GM13976 (cell line): ENCODE data around the gene C5orf15.

Source experiments
- DNase-seq: peaks from one replicate; pipeline ENCODE4 v3.0.0; 2012; ENCODE audit warnings: low spot score
- in situ Hi-C: fragments of 300-500 bp; cut with MboI; formaldehyde crosslinking; loops from one replicate; pipeline ENCODE4 v1.12.0; 2022; ENCODE audit warnings: low sequenced_read_pairs, mixed read lengths, inconsistent platforms; ENCODE audit not compliant: unreplicated experiment
- TF ChIP-seq, protein P1 (sequence below): IDR thresholded peaks from 2 replicates; pipeline ENCODE4 v1.5.1; 2012; ENCODE audit warnings: borderline replicate concordance, mild to moderate bottlenecking; ENCODE audit not compliant: insufficient read depth; ENCODE audit errors: extremely low read depth, missing control alignments, control extremely low read depth

Gene C5orf15

DNA sequence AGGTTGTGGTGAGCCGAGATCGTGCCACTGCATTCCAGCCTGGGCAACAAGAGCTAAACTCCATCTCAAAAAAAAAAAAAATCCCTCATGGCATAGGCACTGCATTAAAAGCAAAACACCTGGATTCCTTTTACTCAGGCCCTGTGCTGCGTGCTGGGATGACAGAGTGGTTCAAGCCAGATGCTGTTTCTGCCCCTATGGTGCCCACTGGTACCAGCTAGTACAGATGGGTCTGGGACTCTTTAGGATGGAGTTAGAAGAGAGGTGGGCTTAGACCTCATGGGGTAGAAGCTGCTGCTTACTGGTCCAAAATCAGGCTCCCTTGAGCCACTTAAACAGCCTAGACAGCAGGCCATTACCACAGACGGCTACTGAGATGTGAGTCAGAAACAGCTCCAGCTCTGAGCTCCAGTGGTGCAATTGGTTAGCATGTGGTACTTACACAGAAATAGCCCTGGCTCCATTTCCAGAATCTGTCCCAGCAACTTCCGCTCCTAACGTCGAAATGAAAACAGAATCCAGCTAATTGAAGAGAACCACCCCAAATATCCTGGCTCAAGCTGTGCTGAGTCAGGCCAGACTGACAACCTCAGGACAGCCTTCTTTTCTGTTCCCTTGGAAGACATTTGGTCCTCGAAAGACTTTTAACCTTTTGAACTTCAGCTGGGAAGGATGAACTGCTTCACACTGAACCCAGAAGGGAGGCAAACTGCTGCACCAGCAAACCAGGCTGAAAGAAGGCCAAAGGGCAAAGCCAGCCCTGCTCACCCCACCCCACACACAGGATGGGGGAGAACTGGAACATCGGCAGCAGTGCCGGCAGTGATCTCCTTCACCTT lies 15.5 kb downstream of the C5orf15 start:
- in situ Hi-C loops, result no loop called here
- TF ChIP-seq, protein P1, sequence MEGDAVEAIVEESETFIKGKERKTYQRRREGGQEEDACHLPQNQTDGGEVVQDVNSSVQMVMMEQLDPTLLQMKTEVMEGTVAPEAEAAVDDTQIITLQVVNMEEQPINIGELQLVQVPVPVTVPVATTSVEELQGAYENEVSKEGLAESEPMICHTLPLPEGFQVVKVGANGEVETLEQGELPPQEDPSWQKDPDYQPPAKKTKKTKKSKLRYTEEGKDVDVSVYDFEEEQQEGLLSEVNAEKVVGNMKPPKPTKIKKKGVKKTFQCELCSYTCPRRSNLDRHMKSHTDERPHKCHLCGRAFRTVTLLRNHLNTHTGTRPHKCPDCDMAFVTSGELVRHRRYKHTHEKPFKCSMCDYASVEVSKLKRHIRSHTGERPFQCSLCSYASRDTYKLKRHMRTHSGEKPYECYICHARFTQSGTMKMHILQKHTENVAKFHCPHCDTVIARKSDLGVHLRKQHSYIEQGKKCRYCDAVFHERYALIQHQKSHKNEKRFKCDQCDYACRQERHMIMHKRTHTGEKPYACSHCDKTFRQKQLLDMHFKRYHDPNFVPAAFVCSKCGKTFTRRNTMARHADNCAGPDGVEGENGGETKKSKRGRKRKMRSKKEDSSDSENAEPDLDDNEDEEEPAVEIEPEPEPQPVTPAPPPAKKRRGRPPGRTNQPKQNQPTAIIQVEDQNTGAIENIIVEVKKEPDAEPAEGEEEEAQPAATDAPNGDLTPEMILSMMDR, result no peak
- DNase-seq, result no peak

- no peak for DNase-seq
- in situ Hi-C loops, result no loop called here
- TF ChIP-seq, protein P1, result no peak
Observed at GRCh38 chr5:133950821-133951612, 17.4 kb downstream of the C5orf15 start.

GRCh38 chr5:133948721-133949120 lies 19.7 kb downstream of the C5orf15 start:
- in situ Hi-C loops, result no loop called here
- DNase-seq, result no peak
- TF ChIP-seq, protein P1, result no peak

GRCh38 chr5:133947431-133947841 lies 21.0 kb downstream of the C5orf15 start:
- in situ Hi-C loops, result no loop called here

GRCh38 chr5:133945568-133945967 lies 22.9 kb downstream of the C5orf15 start:
- TF ChIP-seq, protein P1, result no peak
- no peak for DNase-seq
- in situ Hi-C loops, result no loop called here

More at GRCh38 chr5:133947431-133947841, 21.0 kb downstream of the C5orf15 start:
- DNase-seq, result no peak
- TF ChIP-seq, protein P1, result no peak

- in situ Hi-C loops, result no loop called here
- TF ChIP-seq, protein P1, result peak; percentile 67
- DNase-seq, result peak; percentile 62
Observed at GRCh38 chr5:133944263-133945185, 23.9 kb downstream of the C5orf15 start.
